HG02981 (cell line): Measurements from ENCODE around the gene CALN1.
"Not testable (repeated sequence)": the region's sequence is repeated elsewhere in the genome, so short reads cannot be mapped to it uniquely, and the experiment has no call there.

Experiments
- ATAC-seq: cut with Tn5 transposase; IDR thresholded peaks from one replicate; pipeline ENCODE4 v1.9.1; 2021; ENCODE audit warnings: mild to moderate bottlenecking, moderate library complexity; ENCODE audit not compliant: unreplicated experiment

CALN1 gene

DNA sequence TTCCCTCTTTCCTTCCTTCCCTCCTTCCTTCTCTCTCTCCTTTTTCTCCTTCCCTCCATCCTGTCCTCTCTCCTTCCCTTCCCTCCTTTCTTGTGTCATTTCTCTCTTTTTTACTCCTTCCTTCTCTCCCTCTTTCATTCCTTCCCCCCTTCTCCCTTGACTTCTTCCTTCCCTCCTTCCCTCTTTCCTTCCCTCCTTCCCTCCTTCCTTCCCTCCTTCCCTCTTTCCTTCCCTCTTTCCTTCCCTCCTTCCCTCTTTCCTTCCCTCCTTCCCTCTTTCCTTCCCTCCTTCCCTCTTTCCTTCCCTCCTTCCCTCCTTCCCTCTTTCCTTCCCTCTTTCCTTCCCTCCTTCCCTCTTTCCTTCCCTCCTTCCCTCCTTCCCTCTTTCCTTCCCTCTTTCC lies 203.1 kb downstream of the CALN1 start:
- ATAC-seq: not testable (repeated sequence)

DNA sequence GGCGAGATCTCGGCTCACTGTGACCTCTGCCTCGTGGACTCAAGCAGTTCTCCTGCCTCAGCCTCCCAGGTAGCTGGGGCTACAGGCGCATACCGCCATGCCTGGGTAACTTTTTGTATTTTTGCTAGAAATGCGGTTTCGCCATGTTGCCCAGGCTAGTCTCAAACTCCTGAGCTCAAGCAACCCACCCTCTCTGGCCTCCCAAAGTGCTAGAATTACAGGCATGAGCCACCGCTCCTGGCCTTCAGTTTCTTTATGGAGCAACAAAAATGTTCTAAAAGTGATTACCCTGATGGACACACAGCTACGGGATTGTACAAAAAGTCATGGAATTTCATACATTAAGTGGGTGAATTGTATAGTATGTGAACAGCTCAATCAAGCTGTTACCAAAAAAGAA lies 216.0 kb downstream of the CALN1 start:
- ATAC-seq: no peak

DNA sequence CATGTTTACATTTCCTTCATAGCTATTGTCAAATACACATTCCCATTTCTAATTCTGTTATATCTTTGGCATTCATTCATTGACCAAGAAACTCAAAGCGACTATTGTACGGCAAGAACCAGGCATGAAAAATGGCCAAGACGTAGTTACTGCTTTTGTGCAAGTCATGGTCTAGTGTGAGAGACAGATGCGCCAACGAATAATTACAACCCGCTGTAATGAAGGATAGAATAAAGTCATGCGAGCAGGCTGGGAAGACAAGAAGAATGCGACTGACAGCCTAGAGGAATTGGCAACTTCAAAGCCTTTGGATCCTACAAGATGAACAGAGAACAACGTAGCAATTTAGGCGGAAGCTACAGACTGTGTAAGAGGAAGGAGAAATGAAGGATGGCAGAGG lies 221.2 kb downstream of the CALN1 start:
- ATAC-seq: no peak

- ATAC-seq: no peak
Measured at GRCh38 chr7:72190146-72190545, 222.0 kb downstream of the CALN1 start.

DNA sequence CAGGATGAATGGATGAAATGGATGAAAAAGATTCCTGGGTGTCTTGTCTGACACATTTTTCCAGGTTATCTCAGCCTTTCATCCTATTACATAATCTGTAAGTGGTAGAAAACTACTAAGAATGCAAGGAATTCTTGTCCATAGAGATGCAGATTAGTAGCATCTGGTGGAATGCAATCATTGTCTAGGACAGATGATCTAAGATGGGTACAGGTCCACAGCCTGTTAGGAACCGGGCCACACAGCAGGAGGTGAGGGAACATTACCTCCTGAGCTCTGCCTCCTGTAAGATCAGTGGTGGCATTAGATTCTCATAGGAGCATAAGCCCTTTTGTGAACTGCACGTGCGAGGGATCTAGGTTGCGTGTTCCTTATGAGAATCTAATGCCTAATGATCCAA lies 225.0 kb downstream of the CALN1 start:
- no peak for ATAC-seq

DNA sequence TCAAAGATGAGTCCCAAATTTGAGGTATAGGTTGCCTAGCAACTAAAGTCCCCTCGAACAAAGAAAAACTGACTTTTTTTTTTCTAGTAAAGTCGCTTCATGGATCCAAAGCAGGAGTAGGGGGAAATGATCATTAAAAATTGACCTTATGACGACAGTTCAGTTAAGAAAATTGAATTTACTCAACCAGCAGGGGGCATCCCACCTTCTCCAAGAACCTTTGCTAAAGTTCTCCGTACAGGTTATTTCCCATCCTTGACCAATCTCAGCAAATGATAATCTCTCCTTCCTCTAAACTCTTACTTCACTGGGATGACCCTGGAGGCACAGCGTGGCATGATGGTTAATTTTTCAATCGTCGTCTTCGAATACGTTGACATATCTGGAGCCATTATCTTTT lies 228.3 kb downstream of the CALN1 start:
- no peak for ATAC-seq

DNA sequence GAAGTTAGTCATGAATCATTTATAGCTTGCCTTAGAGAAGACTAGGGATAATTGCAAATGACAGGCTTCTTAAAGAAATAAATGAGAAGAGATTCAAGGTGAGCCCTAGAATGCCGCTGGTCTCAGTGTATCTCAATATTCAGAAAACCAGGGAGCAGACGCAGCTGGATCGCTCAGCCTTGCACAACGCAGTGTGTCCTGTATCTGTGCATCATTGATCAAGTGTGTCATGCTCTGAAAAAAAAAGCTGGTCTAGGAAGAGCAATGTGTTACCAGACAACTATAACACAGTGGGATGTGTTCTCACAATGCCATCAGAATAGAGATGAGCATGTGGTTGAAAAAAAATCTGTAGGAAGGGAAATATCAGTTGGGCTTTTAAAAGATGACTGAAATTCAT lies 230.1 kb downstream of the CALN1 start:
- no peak for ATAC-seq

GRCh38 chr7:72176875-72177274 lies 235.3 kb downstream of the CALN1 start:
- ATAC-seq: no peak

GRCh38 chr7:72170475-72170874 lies 241.7 kb downstream of the CALN1 start:
- no peak for ATAC-seq

GRCh38 chr7:72163271-72163670 lies 248.9 kb downstream of the CALN1 start:
- ATAC-seq: no peak

- ATAC-seq: no peak
Measured at GRCh38 chr7:72161534-72161933, 250.6 kb downstream of the CALN1 start.

- no peak for ATAC-seq
Measured at GRCh38 chr7:72159911-72160310, 252.2 kb downstream of the CALN1 start.

GRCh38 chr7:72156671-72157070 lies 255.5 kb downstream of the CALN1 start:
- ATAC-seq: no peak

GRCh38 chr7:72153132-72153512 lies 259.0 kb downstream of the CALN1 start:
- no peak for ATAC-seq

- ATAC-seq: no peak
Measured at GRCh38 chr7:72152161-72153131, 259.7 kb downstream of the CALN1 start.

DNA sequence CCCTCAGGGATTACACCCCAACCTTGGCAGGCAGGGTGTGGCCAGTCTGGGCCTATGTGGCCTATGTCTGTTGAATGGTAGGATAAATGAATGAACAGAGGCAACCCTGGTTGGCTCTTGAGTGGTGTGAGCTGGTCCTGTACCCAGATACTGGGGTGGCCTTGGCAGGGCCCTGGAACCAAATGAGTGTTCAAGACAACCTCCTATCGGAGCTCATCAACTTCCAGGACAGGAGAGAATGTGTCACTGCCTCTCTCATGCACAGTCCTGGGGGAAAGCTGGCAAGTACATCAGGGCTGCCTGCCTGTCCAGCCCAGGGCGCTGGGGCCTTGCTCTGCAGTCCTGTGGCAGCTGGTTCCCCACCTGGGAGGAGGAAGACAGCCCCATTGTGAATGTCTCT lies 271.6 kb downstream of the CALN1 start:
- no peak for ATAC-seq

DNA sequence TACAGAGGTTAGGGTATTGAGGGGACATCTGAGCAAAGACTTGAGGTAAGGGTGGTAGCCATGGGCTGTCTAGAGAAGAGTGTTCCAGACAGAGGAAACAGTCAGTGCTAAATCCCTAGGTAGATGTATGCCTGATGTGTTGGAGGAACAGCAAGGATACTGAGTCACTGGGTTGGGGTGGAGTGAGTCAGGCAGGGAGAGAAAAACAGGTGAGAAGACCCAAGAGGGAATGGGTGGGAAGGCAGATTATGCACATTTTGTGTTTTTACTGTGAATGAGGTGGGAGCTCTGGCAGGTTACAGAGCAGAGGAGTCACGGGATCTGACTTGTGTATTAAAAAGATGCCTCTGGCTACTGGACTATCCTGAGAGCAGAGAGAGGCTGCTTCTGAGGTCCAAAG lies 285.0 kb downstream of the CALN1 start:
- ATAC-seq: no peak

GRCh38 chr7:72123913-72124312 lies 288.2 kb downstream of the CALN1 start:
- ATAC-seq: no peak

DNA sequence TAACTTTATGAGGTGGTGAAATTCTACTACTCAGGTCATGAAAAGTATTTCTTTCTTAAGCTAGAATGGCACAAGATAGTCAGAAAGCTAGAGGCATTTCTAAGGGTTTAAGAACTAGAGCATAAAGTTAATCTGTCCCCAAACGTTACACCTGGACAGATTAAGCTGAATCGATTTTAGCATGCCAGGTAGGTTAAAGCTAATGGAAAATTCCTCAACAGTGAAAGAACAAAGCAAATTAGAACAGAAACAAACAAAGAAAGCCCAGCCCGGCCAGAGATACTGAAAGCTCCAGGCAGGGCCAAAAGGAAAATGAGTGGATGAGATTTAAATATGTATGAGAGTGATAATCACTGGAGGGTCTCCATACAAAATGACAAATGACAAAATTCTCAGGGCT lies 293.8 kb downstream of the CALN1 start:
- no peak for ATAC-seq

DNA sequence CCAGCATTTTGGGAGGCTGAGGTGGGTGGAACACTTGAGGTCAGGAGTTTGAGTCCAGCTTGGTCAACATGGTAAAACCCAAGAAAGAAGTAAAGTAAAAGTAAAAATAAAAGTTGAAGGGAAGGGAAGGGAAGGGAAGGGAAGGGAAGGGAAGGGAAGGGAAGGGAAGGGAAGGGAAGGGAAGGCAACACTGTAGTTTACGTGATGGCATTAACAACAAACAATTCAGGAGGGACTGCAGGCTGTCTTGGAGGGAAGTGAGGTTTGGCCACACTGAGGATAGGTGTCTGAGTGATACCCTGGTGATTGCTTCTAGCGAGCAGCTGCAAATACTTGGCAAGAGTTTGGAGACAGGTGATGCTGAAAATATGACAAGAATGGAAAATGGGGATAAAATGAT lies 298.0 kb downstream of the CALN1 start:
- ATAC-seq: no peak

- no peak for ATAC-seq
Measured at GRCh38 chr7:72112992-72113391, 299.1 kb downstream of the CALN1 start.

GRCh38 chr7:72112530-72112929 lies 299.6 kb downstream of the CALN1 start:
- no peak for ATAC-seq

DNA sequence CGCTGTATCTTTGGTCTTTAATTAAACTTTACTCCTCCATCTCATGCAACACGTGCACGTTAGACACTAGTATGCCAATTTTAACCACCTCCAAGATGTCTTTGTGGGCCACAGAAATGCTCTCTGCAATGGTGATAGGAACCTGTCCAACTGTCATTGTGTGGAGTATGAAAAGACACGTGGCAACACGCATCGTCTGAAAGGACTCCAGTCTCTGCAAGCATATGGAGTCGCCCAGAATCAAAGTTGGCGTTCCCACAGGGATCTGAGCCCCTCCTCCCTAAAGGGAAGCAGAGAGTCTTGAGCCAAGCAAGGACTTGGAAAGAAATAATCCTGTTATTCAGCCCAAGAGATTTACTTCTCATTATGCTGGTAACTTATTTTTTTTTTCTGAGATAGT lies 301.1 kb downstream of the CALN1 start:
- no peak for ATAC-seq
